AG09309 (cell line): ENCODE results near the gene PCDHGA4.
A peak's percentile ranks its signal among the peaks of the same experiment; 100 is the strongest.

Experiments used
- DNase-seq: peaks from one replicate; pipeline ENCODE4 v3.0.0-alpha.2; 2010; ENCODE audit warnings: low read depth
- H3K4me3 ChIP-seq: 2 replicates; pipeline ENCODE4 v1.5.1; 2011; ENCODE audit warnings: mild to moderate bottlenecking, low read depth, low read length, moderate library complexity; ENCODE audit not compliant: control insufficient read depth
- TF ChIP-seq, protein P1 (sequence below): IDR thresholded peaks from 2 replicates; pipeline ENCODE4 v1.5.1; 2011; ENCODE audit warnings: mild to moderate bottlenecking, low read depth, low read length, inconsistent platforms; ENCODE audit not compliant: insufficient read depth, control insufficient read depth; ENCODE audit errors: missing control alignments

The PCDHGA4 gene

DNA sequence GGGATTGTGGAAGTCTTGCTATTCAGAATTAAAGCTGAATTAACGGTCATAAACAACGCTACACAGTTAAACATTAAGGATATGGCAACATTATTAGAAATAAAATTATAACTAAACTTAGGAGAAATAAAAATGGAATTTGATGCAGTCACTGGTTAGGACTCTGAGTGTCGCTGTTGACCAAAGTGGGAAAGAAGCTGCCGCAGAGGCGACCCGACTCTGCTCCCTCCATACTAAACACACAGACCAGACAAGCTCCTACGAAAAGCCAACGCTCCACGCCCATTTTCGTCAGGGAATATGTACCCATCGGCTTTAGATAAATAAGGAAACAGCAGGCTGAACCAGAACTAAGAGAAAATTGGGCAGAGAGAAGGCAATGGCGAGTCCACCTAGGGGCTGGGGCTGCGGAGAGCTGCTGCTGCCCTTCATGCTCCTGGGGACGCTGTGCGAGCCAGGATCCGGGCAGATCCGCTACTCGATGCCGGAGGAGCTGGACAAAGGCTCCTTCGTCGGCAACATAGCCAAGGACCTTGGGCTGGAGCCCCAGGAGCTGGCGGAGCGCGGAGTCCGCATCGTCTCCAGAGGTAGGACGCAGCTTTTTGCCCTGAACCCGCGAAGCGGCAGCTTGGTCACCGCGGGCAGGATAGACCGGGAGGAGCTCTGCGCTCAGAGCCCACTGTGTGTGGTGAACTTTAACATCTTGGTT is 9.3 kb downstream of the PCDHGA4 start, which contains the start of gene PCDHGA5:
PCDHGA5 (plus strand) TSS at position 211 of the 709 bp plus-strand sequence; CDS start at position 380, 169 bp downstream.
- H3K4me3 ChIP-seq: peak within 1 kb of the TSS; percentile 18
- TF ChIP-seq, protein P1, sequence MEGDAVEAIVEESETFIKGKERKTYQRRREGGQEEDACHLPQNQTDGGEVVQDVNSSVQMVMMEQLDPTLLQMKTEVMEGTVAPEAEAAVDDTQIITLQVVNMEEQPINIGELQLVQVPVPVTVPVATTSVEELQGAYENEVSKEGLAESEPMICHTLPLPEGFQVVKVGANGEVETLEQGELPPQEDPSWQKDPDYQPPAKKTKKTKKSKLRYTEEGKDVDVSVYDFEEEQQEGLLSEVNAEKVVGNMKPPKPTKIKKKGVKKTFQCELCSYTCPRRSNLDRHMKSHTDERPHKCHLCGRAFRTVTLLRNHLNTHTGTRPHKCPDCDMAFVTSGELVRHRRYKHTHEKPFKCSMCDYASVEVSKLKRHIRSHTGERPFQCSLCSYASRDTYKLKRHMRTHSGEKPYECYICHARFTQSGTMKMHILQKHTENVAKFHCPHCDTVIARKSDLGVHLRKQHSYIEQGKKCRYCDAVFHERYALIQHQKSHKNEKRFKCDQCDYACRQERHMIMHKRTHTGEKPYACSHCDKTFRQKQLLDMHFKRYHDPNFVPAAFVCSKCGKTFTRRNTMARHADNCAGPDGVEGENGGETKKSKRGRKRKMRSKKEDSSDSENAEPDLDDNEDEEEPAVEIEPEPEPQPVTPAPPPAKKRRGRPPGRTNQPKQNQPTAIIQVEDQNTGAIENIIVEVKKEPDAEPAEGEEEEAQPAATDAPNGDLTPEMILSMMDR: peak; percentile 27
- no peak for DNase-seq

DNA sequence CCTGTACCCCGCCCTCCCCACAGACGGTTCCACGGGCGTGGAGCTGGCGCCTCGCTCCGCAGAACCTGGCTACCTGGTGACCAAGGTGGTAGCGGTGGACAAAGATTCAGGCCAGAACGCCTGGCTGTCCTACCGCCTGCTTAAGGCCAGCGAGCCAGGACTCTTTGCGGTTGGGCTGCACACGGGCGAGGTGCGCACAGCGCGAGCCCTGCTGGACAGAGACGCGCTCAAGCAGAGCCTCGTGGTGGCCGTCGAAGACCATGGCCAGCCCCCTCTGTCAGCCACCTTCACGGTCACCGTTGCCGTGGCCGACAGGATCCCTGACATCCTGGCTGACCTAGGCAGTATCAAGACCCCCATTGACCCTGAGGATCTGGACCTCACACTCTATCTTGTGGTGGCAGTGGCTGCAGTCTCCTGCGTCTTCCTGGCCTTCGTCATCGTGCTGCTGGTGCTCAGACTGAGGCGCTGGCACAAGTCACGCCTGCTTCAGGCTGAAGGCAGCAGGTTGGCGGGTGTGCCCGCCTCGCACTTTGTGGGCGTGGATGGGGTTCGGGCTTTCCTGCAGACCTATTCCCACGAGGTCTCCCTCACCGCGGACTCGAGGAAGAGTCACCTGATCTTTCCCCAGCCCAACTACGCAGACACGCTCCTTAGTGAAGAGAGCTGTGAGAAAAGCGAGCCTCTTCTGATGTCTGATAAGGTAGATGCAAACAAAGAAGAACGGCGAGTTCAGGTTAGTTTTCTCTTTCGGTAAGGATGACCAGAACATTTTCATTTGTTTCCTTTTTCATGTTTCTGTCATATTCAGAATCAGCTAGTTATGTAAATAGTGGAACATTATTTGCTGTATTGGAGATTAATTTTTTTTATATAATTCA is 11.4 kb downstream of the PCDHGA4 start:
- DNase-seq: no peak
- TF ChIP-seq, protein P1: no peak
- H3K4me3 ChIP-seq: no peak overlapping the region

DNA sequence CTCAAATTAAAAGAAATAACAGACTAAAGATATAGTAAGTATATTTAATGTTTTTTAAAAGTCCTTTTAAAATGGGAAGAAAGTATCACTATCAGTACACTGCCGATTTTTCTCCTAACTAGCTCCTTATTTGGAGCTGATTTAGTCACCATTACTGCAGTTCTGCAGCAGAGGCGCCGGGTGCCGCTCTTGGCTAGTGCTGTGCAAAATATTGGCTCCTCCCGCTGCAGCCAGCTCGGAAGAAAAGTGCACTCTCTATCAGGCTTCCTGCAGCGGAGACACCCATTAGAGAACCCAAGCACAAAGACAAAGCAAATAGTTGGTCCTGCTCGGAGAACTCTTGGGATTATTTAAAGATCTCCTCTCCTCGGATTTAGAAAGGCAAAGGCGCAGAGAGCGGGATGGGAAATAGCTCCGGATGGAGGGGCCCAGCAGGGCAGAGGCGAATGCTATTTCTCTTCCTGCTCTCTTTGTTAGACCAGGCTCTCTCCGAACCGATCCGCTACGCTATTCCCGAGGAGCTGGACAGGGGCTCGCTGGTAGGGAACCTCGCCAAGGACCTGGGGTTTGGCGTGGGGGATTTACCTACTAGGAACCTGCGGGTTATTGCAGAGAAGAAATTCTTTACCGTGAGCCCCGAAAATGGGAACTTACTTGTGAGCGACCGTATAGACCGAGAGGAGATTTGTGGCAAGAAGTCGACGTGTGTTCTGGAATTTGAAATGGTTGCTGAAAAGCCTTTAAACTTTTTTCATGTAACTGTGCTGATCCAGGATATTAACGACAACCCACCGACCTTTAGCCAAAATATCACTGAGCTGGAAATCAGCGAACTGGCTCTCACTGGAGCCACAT is 15.4 kb downstream of the PCDHGA4 start, which contains the start of gene PCDHGB3:
PCDHGB3 (plus strand) TSS at position 249 of the 855 bp plus-strand sequence; CDS start at position 402, 153 bp downstream.
- H3K4me3 ChIP-seq: peak within 1 kb of the TSS; percentile 32
- DNase-seq: no peak
- TF ChIP-seq, protein P1: peak; percentile 63

DNA sequence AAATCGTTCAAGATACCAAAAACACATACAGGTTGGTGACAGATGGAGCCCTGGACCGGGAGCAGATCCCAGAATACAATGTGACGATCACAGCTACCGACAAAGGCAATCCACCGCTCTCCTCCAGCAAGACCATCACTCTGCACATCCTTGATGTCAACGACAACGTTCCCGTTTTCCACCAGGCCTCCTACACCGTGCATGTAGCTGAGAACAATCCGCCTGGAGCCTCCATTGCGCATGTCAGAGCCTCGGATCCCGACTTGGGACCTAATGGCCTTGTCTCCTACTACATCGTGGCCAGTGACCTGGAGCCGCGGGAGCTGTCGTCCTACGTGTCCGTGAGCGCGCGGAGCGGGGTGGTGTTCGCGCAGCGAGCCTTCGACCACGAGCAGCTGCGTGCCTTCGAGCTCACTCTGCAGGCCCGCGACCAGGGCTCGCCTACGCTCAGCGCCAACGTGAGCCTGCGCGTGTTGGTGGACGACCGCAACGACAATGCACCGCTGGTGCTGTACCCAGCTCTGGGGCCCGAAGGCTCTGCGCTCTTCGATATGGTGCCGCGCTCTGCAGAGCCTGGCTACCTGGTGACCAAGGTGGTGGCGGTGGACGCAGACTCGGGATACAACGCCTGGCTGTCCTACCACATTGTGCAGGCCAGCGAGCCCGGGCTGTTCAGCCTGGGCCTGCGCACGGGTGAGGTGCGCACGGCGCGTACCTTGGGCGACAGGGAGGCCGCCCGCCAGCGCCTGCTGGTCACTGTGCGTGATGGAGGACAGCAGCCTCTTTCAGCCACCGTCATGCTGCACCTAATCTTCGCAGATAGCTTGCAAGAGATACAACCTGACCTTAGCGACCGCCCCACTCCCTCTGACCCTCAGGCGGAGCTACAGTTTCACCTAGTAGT is 17.0 kb downstream of the PCDHGA4 start:
- DNase-seq: no peak
- TF ChIP-seq, protein P1: no peak
- H3K4me3 ChIP-seq: no peak overlapping the region

DNA sequence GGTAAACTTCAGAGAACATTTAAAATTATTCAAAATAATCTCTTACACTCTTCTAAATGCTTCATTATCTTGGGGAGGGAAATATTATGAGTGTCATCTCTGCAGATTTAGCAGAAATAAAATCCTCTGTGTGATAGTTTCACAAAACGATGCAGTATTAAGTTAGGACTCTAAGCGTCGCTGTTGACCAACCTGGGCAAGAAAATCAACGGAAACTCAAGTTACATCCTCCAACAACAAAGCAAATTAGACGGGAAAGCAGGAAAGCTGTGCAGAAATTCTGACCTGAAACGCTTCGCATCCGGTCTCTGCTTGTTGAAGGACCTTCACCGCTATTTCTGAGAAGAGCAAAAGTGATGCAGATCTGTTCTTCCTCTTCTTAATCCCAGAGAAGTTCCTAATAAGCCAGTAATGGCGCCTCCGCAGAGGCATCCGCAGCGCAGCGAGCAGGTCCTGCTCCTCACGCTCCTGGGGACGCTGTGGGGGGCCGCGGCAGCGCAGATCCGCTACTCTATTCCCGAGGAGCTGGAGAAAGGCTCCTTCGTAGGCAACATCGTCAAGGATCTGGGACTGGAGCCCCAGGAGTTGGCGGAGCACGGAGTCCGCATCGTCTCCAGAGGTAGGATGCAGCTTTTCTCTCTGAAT is 19.0 kb downstream of the PCDHGA4 start, which contains the start of gene PCDHGA6:
PCDHGA6 (plus strand) TSS at position 219 of the 645 bp plus-strand sequence; CDS start at position 412, 193 bp downstream.
- no peak for DNase-seq
- TF ChIP-seq, protein P1: peak; percentile 66
- H3K4me3 ChIP-seq: peak within 1 kb of the TSS; percentile 39
